ENCODE measurements around the gene REEP3. TPM values are rescaled to one million over a fixed set of nuclear protein-coding genes. Genes with fewer than 3 reads are reported as not detected.

The REEP3 gene
- total and polyA plus RNA-seq, 2 of the 8 experiments (the other 6 are each of a cell fraction or from before 2014, with no cell fraction given): 5.8 to 31.5 TPM

GRCh38 chr10:63664341-63664885 lies 143.2 kb downstream of the REEP3 start:
- Histone ChIP-seq H3K9me3 (ENCODE audit: insufficient read depth in 2 of 2, low read depth in 1 of 2, low read length in 1 of 2) (no peaks in the 10 kb centered on the region), H2BK5ac (ENCODE audit: low read depth, low read length) (no peak overlapping the region), H4K5ac (ENCODE audit: insufficient read length, low read depth, low read length) (no peak overlapping the region), H3K4me2 (ENCODE audit: insufficient read depth in 1 of 2, low read depth in 2 of 2, low read length in 2 of 2) (no peak overlapping the region), H3K27me3 (replicated peaks in 1 of 4; ENCODE audit: control insufficient read depth in 3 of 4, extremely low read depth in 1 of 4, insufficient read depth in 3 of 4, low read length in 3 of 4) (no peaks in the 10 kb centered on the region), H4K20me1 (replicated peaks in 1 of 2; ENCODE audit: control insufficient read depth in 1 of 2, insufficient read depth in 2 of 2, low read length in 2 of 2) (no peaks in the 10 kb centered on the region), H3K9ac (replicated peaks in 1 of 4; ENCODE audit: extremely low read depth in 1 of 4, low read depth in 3 of 4, low read length in 3 of 4) (no peak overlapping the region), H3K14ac (ENCODE audit: insufficient read length) (no peak overlapping the region), H3K79me1 (ENCODE audit: low read depth, low read length) (no peaks in the 10 kb centered on the region), H3K36me3 (ENCODE audit: control insufficient read depth in 2 of 4, insufficient read depth in 4 of 4, low read length in 3 of 4) (no peaks in the 10 kb centered on the region), H2BK12ac (ENCODE audit: low read depth, low read length) (peak overlapping the region; percentile 82; the same call in 1 of the 2 replicates), H2BK20ac (ENCODE audit: low read length) (peak overlapping the region; percentile 86; the same call in 1 of the 2 replicates), H2AFZ (ENCODE audit: low read length) (peak overlapping the region; percentile 76; the same call in 1 of the 2 replicates), H2AK5ac (ENCODE audit: low read depth, low read length) (no peak overlapping the region), H3K56ac (replicated peaks; ENCODE audit: insufficient read length, low read depth, low read length) (no peak overlapping the region), H3K79me2 (ENCODE audit: control insufficient read depth in 1 of 2, insufficient read depth in 2 of 2, low read length in 2 of 2) (no peaks in the 10 kb centered on the region), H4K91ac (replicated peaks; ENCODE audit: insufficient read length, low read length) (no peak overlapping the region), H3K4me3 (ENCODE audit: extremely low read depth in 1 of 4, insufficient read depth in 2 of 4, low read depth in 3 of 4, low read length in 4 of 4) (no peak overlapping the region), H3K27ac (ENCODE audit: low read depth, low read length) (no peak overlapping the region), H3K18ac (ENCODE audit: extremely low read depth, low read length) (no peak overlapping the region), H3K23me2 (ENCODE audit: low read depth, low read length) (no peaks in the 10 kb centered on the region), H2BK120ac (replicated peaks; ENCODE audit: low read depth, low read length) (no peak overlapping the region), H2BK15ac (ENCODE audit: low read length) (no peak overlapping the region), H3K4me1 (replicated peaks in 1 of 4; ENCODE audit: control insufficient read depth in 3 of 4, insufficient read depth in 4 of 4, low read length in 3 of 4) (peaks cover 0 to 6% (median 0%) of the 10 kb centered on the region in 4 experiments; a peak in 2 of 7 replicates), H3K23ac (ENCODE audit: insufficient read length) (no peak overlapping the region), H4K8ac (ENCODE audit: extremely low read depth, insufficient read depth, low read length) (no peak overlapping the region), H3K4ac (replicated peaks; ENCODE audit: insufficient read length, low read depth, low read length) (no peak overlapping the region)
- ChIA-PET POLR2A (ENCODE audit: partially characterized antibody) (interaction anchor here (1.8 kb wide), 1 partner anchor 35 kb away, joined by 10 read pairs; no protein-coding TSS in a partner anchor), CTCF (ENCODE audit: partially characterized antibody) (interaction anchor here (0.9 to 1.4 kb wide), 3 partner anchors 12 to 56 kb away, joined by 3 to 6 read pairs (median 4); no protein-coding TSS in a partner anchor)
- 97% methylated on average over 7 of the region's 13 CpGs; no CpG with 5 or more reads in 1 of the 2 experiments for WGBS, 2 experiments (ENCODE audit: extremely low coverage in 1 of 2, insufficient coverage in 1 of 2, insufficient read length in 1 of 2, insufficient replicate concordance in 2 of 2, low coverage in 1 of 2, low lambda C conversion rate in 2 of 2, missing lambda C conversion rate in 1 of 2)
- DNase-seq (ENCODE audit: low read depth in 1 of 2, low spot score in 2 of 2) (no peak), FAIRE-seq (no peak)
- TF ChIP-seq BACH1 (IDR thresholded peaks at IDR 0.05; ENCODE audit: low read length) (no peak), CHD1 (IDR thresholded peaks at IDR 0.05; ENCODE audit: low read depth, low read length) (no peak), GABPA (IDR thresholded peaks at IDR 0.05; ENCODE audit: borderline replicate concordance, insufficient read depth, low read length) (no peak), RXRA (IDR thresholded peaks at IDR 0.05; ENCODE audit: insufficient read depth, low read depth, low read length) (no peak), ASH2L (IDR thresholded peaks at IDR 0.05; ENCODE audit: low read length) (no peak)

Data from H1 (cell line).